HPDE6-E6E7 (cell line): ENCODE data around the gene WDR19.
"Not testable (repeated sequence)": the region's sequence is repeated elsewhere in the genome, so short reads cannot be mapped to it uniquely, and the experiment has no call there.

Experiments
- DNase-seq: peaks from one replicate; pipeline ENCODE4 v3.0.0; 2011; ENCODE audit warnings: missing footprints; ENCODE audit errors: extremely low spot score

Gene WDR19

DNA sequence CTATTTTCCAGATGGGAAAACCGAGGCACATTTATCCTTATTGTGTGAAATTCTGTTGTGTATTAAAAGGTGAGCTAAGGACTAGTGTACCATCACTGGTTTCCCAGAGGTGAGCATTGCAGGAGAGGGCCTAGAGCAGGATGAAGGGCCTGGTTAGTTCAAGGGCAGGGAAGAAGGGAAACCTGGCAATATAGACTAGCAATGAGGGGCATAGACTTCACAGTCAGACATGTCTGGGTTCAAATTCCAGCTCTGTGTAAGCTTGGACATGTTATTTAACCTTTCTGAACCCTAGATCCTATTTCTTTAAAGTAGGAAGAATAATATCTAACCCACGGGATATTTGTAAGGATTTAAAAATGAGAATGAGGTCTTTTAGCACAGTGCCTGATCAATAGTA lies 50.8 kb downstream of the WDR19 start:
- no peak for DNase-seq

DNA sequence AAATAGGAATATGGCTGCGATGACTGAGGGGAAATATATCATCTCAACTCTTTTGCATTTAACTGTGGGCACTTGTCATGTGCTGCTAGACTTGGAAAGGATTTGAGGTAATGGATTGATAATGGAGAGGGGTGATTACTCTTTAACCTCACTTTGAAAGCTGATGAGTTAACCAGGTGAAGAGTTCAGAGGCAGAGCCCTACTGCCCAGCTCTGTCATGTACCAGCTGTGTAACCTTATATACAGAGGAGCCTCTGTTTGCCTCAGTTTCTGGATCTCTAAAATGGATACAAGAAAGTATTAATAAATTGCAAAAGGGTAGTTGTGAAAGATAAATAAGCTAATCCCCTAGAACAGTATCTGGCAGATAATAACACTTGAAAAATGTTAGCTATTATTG lies 51.5 kb downstream of the WDR19 start:
- no peak for DNase-seq

- no peak for DNase-seq
Observed at GRCh38 chr4:39235021-39235420, 52.7 kb downstream of the WDR19 start.

DNA sequence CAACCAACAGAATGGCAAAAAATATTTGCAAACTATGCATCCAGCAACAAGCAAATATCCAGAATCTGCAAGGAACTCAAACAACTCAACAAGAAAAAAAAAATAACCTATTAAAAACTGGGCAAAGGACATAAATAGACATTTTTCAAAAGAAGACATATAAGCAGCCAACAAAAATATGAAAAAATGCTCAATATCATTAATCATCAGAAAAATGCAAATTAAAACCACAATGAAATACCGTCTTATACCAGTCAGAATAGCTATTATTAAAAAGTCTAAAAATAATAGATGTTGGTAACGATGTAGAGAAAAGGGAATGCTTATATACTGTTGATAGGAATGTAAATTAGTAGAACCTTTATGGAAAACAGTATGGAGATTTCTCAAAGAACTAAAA lies 53.4 kb downstream of the WDR19 start:
- no peak for DNase-seq

DNA sequence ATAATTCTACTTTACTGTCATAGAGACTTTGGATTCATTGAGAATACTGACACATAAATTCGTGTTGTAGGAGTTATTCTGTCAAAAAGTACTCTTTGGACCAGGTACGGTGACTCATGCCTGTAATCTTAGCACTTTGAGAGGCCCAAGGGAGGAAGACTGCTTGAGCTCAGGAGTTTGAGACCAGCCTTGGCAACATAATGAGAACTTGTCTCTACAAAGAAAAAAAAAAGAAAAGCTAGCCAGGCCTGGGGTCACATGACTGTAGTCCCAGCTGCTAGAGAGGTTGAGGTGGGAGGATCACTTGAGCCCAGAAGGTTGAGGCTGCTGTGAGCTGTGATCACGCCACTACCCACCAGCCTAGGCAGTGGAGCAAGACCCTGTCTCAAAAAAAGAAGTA lies 54.9 kb downstream of the WDR19 start:
- DNase-seq = no peak

GRCh38 chr4:39243462-39243861 lies 61.1 kb downstream of the WDR19 start:
- no peak for DNase-seq

GRCh38 chr4:39255266-39255665 lies 72.9 kb downstream of the WDR19 start:
- DNase-seq = peak; percentile 61

- DNase-seq = no peak
Observed at GRCh38 chr4:39255871-39256270, 73.5 kb downstream of the WDR19 start.

- DNase-seq = no peak
Observed at GRCh38 chr4:39256436-39256835, 74.1 kb downstream of the WDR19 start.

GRCh38 chr4:39259571-39260330 lies 77.4 kb downstream of the WDR19 start:
- DNase-seq = no peak

DNA sequence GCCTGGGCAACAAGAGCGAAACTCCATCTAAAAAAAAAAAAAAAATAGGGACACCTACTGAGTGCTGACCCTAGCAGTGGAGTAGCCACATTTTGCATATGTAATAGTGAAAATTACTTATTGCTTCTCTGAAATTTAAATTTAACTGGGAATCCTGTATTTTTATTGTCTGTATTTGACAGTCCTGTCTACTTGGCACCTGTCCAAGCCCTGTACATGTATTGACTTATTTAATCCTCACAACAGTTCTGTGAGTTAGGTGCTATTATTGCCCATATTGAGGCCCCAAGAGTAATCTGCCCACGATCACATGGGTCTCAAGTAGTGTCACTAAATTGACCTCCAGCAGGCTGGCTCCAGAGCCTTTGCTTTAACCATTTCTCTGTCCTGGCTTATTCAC lies 81.6 kb downstream of the WDR19 start:
- DNase-seq = no peak

DNA sequence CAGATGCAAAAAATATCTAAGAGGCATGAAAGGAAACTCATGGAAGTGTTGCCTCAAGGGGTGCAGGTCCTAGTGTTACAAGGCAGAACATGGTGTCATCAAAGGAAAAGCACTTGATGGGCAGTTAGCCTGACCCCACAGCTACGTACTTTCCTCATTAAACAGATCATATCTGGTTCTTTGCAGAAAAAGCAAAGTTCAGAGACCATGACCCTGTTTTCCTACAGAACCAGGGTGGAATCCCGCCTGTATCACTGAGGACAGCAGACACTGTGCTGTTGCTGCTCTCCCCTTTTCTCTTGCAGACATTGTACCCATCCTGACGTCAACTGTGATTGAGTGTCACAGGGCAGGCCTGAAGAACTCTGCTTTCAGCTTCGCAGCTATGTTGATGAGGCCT lies 92.2 kb downstream of the WDR19 start:
- DNase-seq = no peak

- DNase-seq = not testable (repeated sequence)
Observed at GRCh38 chr4:39277661-39278060, 95.3 kb downstream of the WDR19 start.

DNA sequence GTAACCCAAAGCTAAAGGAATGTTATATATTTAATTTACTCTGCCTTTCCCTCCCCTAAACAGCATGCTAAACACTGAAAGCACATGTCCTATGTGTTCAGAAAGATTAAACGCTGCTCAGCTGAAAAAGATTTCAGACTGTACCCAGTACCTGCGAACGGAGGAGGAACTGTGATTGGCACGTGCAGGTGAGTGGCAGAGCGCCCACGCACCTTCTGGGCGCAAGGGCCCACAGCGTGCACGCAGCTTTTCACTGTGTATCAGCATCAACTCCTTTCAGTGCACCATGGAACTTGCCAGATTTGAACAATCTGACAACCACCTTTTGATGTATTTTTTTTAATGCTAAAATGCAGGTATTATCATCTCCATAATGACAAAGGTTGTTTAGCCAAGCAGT lies 96.1 kb downstream of the WDR19 start:
- no peak for DNase-seq

DNA sequence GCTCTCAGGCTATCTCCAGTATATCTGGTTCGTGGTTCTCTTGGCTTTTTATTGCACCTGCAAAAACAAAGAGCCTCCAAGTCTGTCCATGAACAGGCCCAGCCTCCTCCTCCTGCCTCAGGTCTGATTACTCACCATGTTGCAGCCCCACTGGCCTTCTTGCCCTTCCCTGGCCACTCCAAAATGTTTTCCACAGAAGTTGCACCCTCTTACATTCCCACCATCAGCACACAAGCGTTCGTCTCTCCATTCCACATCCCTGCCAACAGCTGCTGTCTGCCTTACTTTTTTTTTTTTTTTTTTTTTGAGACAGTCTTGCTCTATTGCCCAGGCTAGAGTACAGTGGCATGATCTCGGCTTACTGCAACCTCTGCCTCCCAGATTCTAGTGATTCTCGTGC lies 97.1 kb downstream of the WDR19 start:
- DNase-seq = no peak

DNA sequence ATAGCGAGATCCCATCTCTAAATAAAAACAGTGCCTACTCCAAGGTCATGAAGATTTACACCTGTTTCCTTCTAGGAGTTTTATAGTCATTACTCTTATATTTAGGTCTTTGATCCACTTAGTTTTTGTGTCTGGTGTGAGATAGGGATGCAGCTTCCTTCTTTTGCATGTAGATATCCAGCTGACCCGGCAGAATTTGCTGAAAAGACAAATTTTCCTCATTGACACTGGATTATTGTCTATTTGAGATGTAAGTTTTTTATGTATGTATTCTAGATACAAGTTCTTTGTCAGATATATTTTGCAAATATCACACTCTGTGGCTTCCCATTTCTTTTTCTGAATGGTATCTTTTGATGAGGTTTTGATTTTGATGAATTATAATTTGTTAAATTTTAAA lies 98.4 kb downstream of the WDR19 start:
- DNase-seq = no peak

DNA sequence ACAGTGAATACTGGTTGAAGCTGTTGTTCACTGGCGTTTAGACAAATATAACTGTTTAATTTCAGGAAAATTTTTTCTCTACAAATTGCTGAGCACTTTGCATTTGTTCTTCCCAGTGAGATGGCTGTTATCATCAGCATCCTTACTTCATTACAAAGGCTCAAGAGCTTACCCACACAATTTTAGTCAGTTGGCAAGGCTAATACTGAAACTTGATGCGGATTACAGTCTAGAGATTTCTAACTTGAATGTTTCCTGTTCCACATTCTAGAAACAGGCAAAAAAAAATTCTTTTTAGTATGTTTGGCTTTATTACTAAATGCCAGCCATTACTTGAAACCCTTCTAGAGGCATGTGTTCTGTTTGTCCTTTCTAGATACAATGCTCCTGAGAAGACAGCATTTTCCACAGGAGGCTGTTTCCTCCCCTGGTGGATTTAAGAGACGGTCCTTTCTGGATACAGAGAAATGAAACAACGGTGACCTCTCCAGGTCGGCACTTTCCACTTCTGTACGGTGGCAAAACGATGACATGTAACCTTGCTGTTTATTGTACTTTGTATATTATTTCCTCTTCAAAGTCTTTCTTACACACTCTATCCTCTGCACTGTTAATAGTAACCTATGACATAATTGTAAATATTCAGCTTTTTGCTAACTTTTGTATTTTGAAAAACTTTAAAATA lies 102.9 kb downstream of the WDR19 start:
- DNase-seq = no peak

GRCh38 chr4:39285853-39286252 lies 103.5 kb downstream of the WDR19 start:
- DNase-seq = no peak

GRCh38 chr4:39286263-39286662 lies 103.9 kb downstream of the WDR19 start:
- DNase-seq = no peak

- DNase-seq = no peak
Observed at GRCh38 chr4:39287223-39287622, 104.9 kb downstream of the WDR19 start.

DNA sequence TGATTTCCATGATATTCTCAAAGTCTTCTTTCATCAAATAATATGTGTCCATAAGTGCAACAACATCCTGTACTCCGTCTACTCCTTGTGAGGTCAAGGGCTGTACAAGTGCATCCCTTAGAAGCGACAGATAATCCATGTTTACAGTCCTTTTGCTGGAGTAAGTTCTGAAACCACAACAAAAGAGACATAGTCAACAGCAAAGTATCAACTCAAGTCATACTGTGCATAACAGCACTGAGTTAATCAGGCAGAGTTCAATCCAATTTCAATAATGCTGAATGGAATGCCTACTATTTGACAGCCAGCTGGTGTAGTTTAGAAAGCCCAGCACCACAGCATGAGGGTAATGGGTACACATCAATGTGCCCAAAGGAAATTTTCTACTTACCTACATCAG lies 109.4 kb downstream of the WDR19 start:
- no peak for DNase-seq

DNA sequence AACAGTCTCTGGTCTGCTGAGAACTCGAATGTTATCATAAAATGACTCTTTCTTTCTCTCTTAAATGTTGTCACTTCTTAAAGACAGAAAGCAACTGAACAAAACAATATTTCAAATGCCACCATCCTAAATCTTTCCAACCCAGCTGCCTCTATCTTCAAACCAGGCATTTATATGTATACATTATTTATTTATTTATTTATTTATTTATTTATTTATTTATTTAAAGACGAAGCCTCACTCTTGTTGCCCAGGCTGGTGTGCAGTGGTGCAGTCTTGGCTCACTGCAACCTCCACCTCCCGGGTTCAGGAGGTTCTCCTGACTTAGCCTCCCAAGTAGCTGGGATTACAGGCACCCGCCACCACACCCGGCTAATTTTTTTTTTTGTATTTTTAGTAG lies 110.1 kb downstream of the WDR19 start:
- DNase-seq = not testable (repeated sequence)

- DNase-seq = no peak
Observed at GRCh38 chr4:39295784-39296183, 113.5 kb downstream of the WDR19 start.

DNA sequence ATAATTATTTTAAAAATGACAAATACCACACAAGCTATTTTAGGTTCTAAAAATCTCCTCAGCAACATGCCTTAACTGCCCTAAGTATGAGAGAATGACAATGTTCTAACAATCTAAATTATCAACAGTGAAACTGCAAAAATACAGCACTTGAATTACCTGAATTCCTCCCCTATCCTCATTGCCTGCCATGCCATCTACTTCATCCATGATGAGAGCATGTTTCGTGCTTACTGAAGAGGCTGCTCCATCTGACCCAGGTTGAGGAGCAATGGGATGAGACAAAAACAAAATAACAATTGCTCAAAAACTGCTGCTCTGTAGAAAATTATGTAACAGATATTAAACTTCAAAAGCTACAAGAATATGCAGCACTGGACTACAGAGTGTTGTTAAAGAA lies 120.6 kb downstream of the WDR19 start:
- DNase-seq = no peak
